Gastrocnemius medialis (tissue), 4 donors: ENCODE data around the gene DCTN3.

Experiments
- POLR2A ChIP-seq, 2 donors: fragments of 450-650 bp; IDR thresholded peaks; one replicate each; pipeline ENCODE4 v1.6.1; 2017; ENCODE audit warnings: antibody characterized with exemption in 2 of 2, mild to moderate bottlenecking in 2 of 2, moderate library complexity in 2 of 2
- TF ChIP-seq, protein P1 (sequence below), 5 experiments: fragments of 450-650 bp in 3 of 5; fragments of 200-600 bp in 2 of 5; sonication (generic) in 2 of 5; IDR thresholded peaks in 4 of 5; conservative IDR thresholded peaks in 1 of 5; 1 replicate in 4 of 5; 2 replicates in 1 of 5; pipeline ENCODE4 v1.5.1; 2016 to 2019; ENCODE audit warnings: antibody characterized with exemption in 5 of 5, mild to moderate bottlenecking in 3 of 5, moderate library complexity in 3 of 5

DNA sequence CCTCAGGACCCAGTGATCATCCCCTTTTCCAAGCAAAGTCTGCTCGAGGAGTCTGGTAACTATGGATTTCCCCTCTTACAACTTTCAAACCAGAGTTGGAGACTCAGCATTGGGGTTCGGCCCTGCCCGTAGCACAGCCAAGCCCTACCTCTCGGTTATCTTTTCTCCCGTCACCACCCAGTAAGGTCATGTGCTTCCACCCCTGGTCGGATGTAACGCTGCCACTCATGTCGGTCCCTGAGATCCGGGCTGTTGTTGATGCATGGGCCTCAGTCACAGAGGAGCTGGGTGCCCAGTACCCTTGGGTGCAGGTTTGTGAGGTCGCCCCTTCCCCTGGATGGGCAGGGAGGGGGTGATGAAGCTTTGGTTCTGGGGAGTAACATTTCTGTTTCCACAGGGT lies 27.4 kb upstream of the DCTN3 start:
- TF ChIP-seq, protein P1, sequence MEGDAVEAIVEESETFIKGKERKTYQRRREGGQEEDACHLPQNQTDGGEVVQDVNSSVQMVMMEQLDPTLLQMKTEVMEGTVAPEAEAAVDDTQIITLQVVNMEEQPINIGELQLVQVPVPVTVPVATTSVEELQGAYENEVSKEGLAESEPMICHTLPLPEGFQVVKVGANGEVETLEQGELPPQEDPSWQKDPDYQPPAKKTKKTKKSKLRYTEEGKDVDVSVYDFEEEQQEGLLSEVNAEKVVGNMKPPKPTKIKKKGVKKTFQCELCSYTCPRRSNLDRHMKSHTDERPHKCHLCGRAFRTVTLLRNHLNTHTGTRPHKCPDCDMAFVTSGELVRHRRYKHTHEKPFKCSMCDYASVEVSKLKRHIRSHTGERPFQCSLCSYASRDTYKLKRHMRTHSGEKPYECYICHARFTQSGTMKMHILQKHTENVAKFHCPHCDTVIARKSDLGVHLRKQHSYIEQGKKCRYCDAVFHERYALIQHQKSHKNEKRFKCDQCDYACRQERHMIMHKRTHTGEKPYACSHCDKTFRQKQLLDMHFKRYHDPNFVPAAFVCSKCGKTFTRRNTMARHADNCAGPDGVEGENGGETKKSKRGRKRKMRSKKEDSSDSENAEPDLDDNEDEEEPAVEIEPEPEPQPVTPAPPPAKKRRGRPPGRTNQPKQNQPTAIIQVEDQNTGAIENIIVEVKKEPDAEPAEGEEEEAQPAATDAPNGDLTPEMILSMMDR (IDR thresholded peaks at IDR 0.05 in 4 of 5, conservative IDR thresholded peaks at IDR 0.05 in 1 of 5) = no peak
- TF ChIP-seq POLR2A (IDR thresholded peaks at IDR 0.05) = no peak
